H1 (cell line): Measurements from ENCODE around the gene SYNDIG1. TPM values are rescaled to one million over a fixed set of nuclear protein-coding genes. Genes with fewer than 3 reads are reported as not detected.

Source experiments
- CTCF ChIA-PET: fragments of 300-600 bp; sonication (Branson Sonifier 250); formaldehyde crosslinking; loops from one replicate; lab custom pipeline; 2021; ENCODE audit not compliant: partially characterized antibody; lab: Charles Lee
- POLR2A ChIA-PET: fragments of 300-600 bp; sonication (Branson Sonifier 250); formaldehyde crosslinking; loops from one replicate; lab custom pipeline; 2021; ENCODE audit warnings: inconsistent platforms; ENCODE audit not compliant: partially characterized antibody; lab: Charles Lee
- DNase-seq, 2 experiments: peaks; one replicate each; pipeline versions ENCODE4 v3.0.0 to v3.0.0-alpha.2; 2010 to 2022; ENCODE audit warnings: low spot score in 2 of 2, low read depth in 1 of 2, mixed read lengths in 1 of 2
- FAIRE-seq: peaks from 2 replicates; lab custom pipeline; 2011; peaks lifted over from hg19 to GRCh38; lab: Jason Lieb, UNC
- H2AFZ ChIP-seq: 2 replicates; pipeline ENCODE4 v1.8.1; 2012; ENCODE audit warnings: low read length, inconsistent platforms
- H2AK5ac ChIP-seq: 2 replicates; pipeline ENCODE4 v1.6.1; 2013; ENCODE audit warnings: low read depth, low read length
- H2BK120ac ChIP-seq: replicated peaks from 2 replicates; pipeline ENCODE3; 2013; ENCODE audit warnings: low read depth, low read length, inconsistent platforms
- H2BK12ac ChIP-seq: 2 replicates; pipeline ENCODE4 v1.6.1; 2013; ENCODE audit warnings: low read depth, low read length
- H2BK15ac ChIP-seq: 2 replicates; pipeline ENCODE4 v1.6.1; 2013; ENCODE audit warnings: low read length
- H2BK20ac ChIP-seq: 2 replicates; pipeline ENCODE4 v1.6.1; 2013; ENCODE audit warnings: low read length
- H2BK5ac ChIP-seq: 2 replicates; pipeline ENCODE4 v1.6.1; 2013; ENCODE audit warnings: low read depth, low read length
- H3K14ac ChIP-seq: 2 replicates; pipeline ENCODE4 v1.6.1; 2013; ENCODE audit warnings: inconsistent platforms; ENCODE audit not compliant: insufficient read length
- H3K18ac ChIP-seq: 2 replicates; pipeline ENCODE4 v1.6.1; 2013; ENCODE audit warnings: low read length; ENCODE audit errors: extremely low read depth
- H3K23ac ChIP-seq: 2 replicates; pipeline ENCODE4 v1.6.1; 2013; ENCODE audit warnings: inconsistent platforms; ENCODE audit not compliant: insufficient read length
- H3K23me2 ChIP-seq: 2 replicates; pipeline ENCODE4 v1.6.1; 2013; ENCODE audit warnings: low read depth, low read length
- H3K27ac ChIP-seq: 2 replicates; pipeline ENCODE4 v1.6.1; 2011; ENCODE audit warnings: low read depth, low read length, inconsistent platforms
- H3K27me3 ChIP-seq, 4 experiments: replicated peaks in 1 of 4; 1 replicate in 1 of 4; 2 replicates in 3 of 4; pipeline versions ENCODE4 v1.6.1 to v1.8.1; 2011 to 2013; ENCODE audit warnings: low read length in 3 of 4, mild to moderate bottlenecking in 3 of 4, inconsistent platforms in 2 of 4, mixed read lengths in 2 of 4, moderate library complexity in 1 of 4; ENCODE audit not compliant: control insufficient read depth in 3 of 4, insufficient read depth in 3 of 4; ENCODE audit errors: extremely low read depth in 1 of 4
- H3K36me3 ChIP-seq, 4 experiments: 2 replicates each; pipeline versions ENCODE4 v1.6.1 to v1.8.1; 2011 to 2013; ENCODE audit warnings: mild to moderate bottlenecking in 4 of 4, low read length in 3 of 4, moderate library complexity in 2 of 4, control low read depth in 1 of 4, inconsistent platforms in 1 of 4; ENCODE audit not compliant: insufficient read depth in 4 of 4, control insufficient read depth in 2 of 4
- H3K4ac ChIP-seq: replicated peaks from 2 replicates; pipeline ENCODE3; 2013; ENCODE audit warnings: low read length, low read depth, mixed read lengths, inconsistent platforms; ENCODE audit not compliant: insufficient read length
- H3K4me1 ChIP-seq, 4 experiments: replicated peaks in 1 of 4; 1 replicate in 1 of 4; 2 replicates in 3 of 4; pipeline versions ENCODE4 v1.6.1 to v1.8.1; 2011 to 2013; ENCODE audit warnings: low read length in 3 of 4, inconsistent platforms in 2 of 4, mixed read lengths in 1 of 4; ENCODE audit not compliant: insufficient read depth in 4 of 4, control insufficient read depth in 3 of 4
- H3K4me2 ChIP-seq, 2 experiments: 2 replicates each; pipeline versions ENCODE4 v1.6.1 to v1.8.1; 2011 to 2013; ENCODE audit warnings: low read depth in 2 of 2, low read length in 2 of 2, control low read depth in 1 of 2, inconsistent platforms in 1 of 2, mild to moderate bottlenecking in 1 of 2; ENCODE audit not compliant: insufficient read depth in 1 of 2
- H3K4me3 ChIP-seq, 4 experiments: fragments of 200-600, 300-600 bp in 1 of 4; sonication (generic), shearing (Covaris generic), sonication (Bioruptor Twin) in 1 of 4; 2 replicates each; pipeline versions ENCODE4 v1.5.1 to v1.8.1; 2011 to 2016; ENCODE audit warnings: low read length in 4 of 4, low read depth in 3 of 4, control low read depth in 2 of 4, inconsistent platforms in 2 of 4, mild to moderate bottlenecking in 2 of 4, mixed read lengths in 1 of 4, moderate library complexity in 1 of 4; ENCODE audit not compliant: insufficient read depth in 2 of 4; ENCODE audit errors: extremely low read depth in 1 of 4
- H3K56ac ChIP-seq: replicated peaks from 2 replicates; pipeline ENCODE3; 2013; ENCODE audit warnings: low read depth, mild to moderate bottlenecking, mixed read lengths, low read length, inconsistent platforms; ENCODE audit not compliant: insufficient read length
- H3K79me1 ChIP-seq: 2 replicates; pipeline ENCODE4 v1.6.1; 2013; ENCODE audit warnings: low read depth, low read length, control low read depth
- H3K79me2 ChIP-seq, 2 experiments: 2 replicates each; pipeline versions ENCODE4 v1.6.1 to v1.8.1; 2012 to 2013; ENCODE audit warnings: low read length in 2 of 2, mild to moderate bottlenecking in 2 of 2, inconsistent platforms in 1 of 2; ENCODE audit not compliant: insufficient read depth in 2 of 2, control insufficient read depth in 1 of 2
- H3K9ac ChIP-seq, 4 experiments: replicated peaks in 1 of 4; 1 replicate in 1 of 4; 2 replicates in 3 of 4; pipeline versions ENCODE4 v1.6.1 to v1.8.1; 2011 to 2013; ENCODE audit warnings: low read depth in 3 of 4, low read length in 3 of 4, control low read depth in 2 of 4, mild to moderate bottlenecking in 2 of 4, moderate library complexity in 2 of 4, inconsistent platforms in 1 of 4; ENCODE audit errors: extremely low read depth in 1 of 4
- H3K9me3 ChIP-seq, 2 experiments: 2 replicates each; pipeline versions ENCODE4 v1.6.1 to v1.8.1; 2012 to 2013; ENCODE audit warnings: mild to moderate bottlenecking in 2 of 2, moderate library complexity in 2 of 2, control low read depth in 1 of 2, inconsistent platforms in 1 of 2, low read depth in 1 of 2, low read length in 1 of 2, mixed read lengths in 1 of 2; ENCODE audit not compliant: insufficient read depth in 2 of 2
- H4K20me1 ChIP-seq, 2 experiments: replicated peaks in 1 of 2; 2 replicates each; pipeline versions ENCODE3 to v1.8.1; 2011 to 2013; ENCODE audit warnings: inconsistent platforms in 2 of 2, low read length in 2 of 2, mild to moderate bottlenecking in 1 of 2; ENCODE audit not compliant: insufficient read depth in 2 of 2, control insufficient read depth in 1 of 2
- H4K5ac ChIP-seq: 2 replicates; pipeline ENCODE4 v1.6.1; 2013; ENCODE audit warnings: low read length, low read depth, mixed read lengths, inconsistent platforms; ENCODE audit not compliant: insufficient read length
- H4K8ac ChIP-seq: 2 replicates; pipeline ENCODE4 v1.8.0; 2013; ENCODE audit warnings: mild to moderate bottlenecking, moderate library complexity, low read length, inconsistent platforms; ENCODE audit not compliant: insufficient read depth; ENCODE audit errors: extremely low read depth
- H4K91ac ChIP-seq: replicated peaks from 2 replicates; pipeline ENCODE3; 2013; ENCODE audit warnings: low read length, mixed read lengths, inconsistent platforms; ENCODE audit not compliant: insufficient read length
- EGR1 ChIP-seq: IDR thresholded peaks from 2 replicates; pipeline ENCODE4 v1.6.1; 2011; ENCODE audit warnings: low read depth, low read length, borderline replicate concordance
- KDM4A ChIP-seq: IDR thresholded peaks from one replicate; pipeline ENCODE4 v1.7.1; 2012; ENCODE audit warnings: low read depth, mild to moderate bottlenecking, moderate library complexity, low read length, inconsistent platforms; ENCODE audit not compliant: severe bottlenecking
- NANOG ChIP-seq: IDR thresholded peaks from 2 replicates; pipeline ENCODE4 v1.6.1; 2011; ENCODE audit warnings: low read length, low read depth, mild to moderate bottlenecking, inconsistent platforms; ENCODE audit not compliant: insufficient read depth, poor library complexity, severe bottlenecking
- POU5F1 ChIP-seq: IDR thresholded peaks from 2 replicates; pipeline ENCODE4 v1.6.1; 2011; ENCODE audit warnings: low read depth, mild to moderate bottlenecking, low read length, moderate library complexity
- RAD21 ChIP-seq, 2 experiments: IDR thresholded peaks in 1 of 2; conservative IDR thresholded peaks in 1 of 2; 2 replicates each; pipeline ENCODE4 v1.6.1; 2011; ENCODE audit warnings: low read depth in 2 of 2, low read length in 2 of 2, improper control_type of control experiment in 1 of 2, inconsistent platforms in 1 of 2, mild to moderate bottlenecking in 1 of 2, moderate library complexity in 1 of 2
- RNF2 ChIP-seq: fragments of 200-900, 300-1000 bp; sonication (generic); IDR thresholded peaks from 2 replicates; pipeline ENCODE4 v1.7.1; 2016; ENCODE audit warnings: borderline replicate concordance, low read depth, mild to moderate bottlenecking, antibody characterized with exemption, low read length; ENCODE audit not compliant: poor library complexity, severe bottlenecking; ENCODE audit errors: missing control alignments
- RXRA ChIP-seq: IDR thresholded peaks from 2 replicates; pipeline ENCODE4 v1.6.1; 2011; ENCODE audit warnings: low read depth, mild to moderate bottlenecking, low read length, moderate library complexity; ENCODE audit not compliant: insufficient read depth
- SP2 ChIP-seq: IDR thresholded peaks from 2 replicates; pipeline ENCODE4 v1.6.1; 2012; ENCODE audit warnings: mild to moderate bottlenecking, low read length, inconsistent platforms
- SP4 ChIP-seq: IDR thresholded peaks from 2 replicates; pipeline ENCODE4 v1.6.1; 2012; ENCODE audit warnings: low read length, inconsistent platforms
- TBP ChIP-seq: IDR thresholded peaks from 2 replicates; pipeline ENCODE4 v1.6.1; 2011; ENCODE audit warnings: low read depth, low read length, improper control_type of control experiment
- USF2 ChIP-seq: IDR thresholded peaks from 2 replicates; pipeline ENCODE4 v1.6.1; 2011; ENCODE audit warnings: low read length, improper control_type of control experiment
- WGBS, 2 experiments: shearing (Covaris generic) in 1 of 2; methylation state at CpG; one replicate each; pipeline versions ENCODE4 v1.1.6 to v1.1.7; 2013 to 2015; ENCODE audit warnings: low lambda C conversion rate in 2 of 2, mixed read lengths in 2 of 2, inconsistent platforms in 1 of 2, low coverage in 1 of 2, missing lambda C conversion rate in 1 of 2; ENCODE audit not compliant: insufficient replicate concordance in 2 of 2, insufficient coverage in 1 of 2, insufficient read length in 1 of 2; ENCODE audit errors: extremely low coverage in 1 of 2, missing lambda C conversion rate in 1 of 2; 5-methylcytosine and 5-hydroxymethylcytosine counted together
- polyA plus RNA-seq, 7 experiments: library from polyadenylated mRNA; depleted of rRNA in 3 of 7; stranded (reverse) in 5 of 7; unstranded in 2 of 7; fragments of >200 nt in 5 of 7; fragments of 200-250 nt in 2 of 7; gene quantifications; 1 replicate in 5 of 7; 2 replicates in 1 of 7; 4 replicates in 1 of 7; pipeline versions ENCODE4 v1.2.1 to v1.2.3, GENCODE V29; 2011 to 2013; ENCODE audit warnings: missing spikeins in 2 of 7, mixed read lengths in 2 of 7
- total RNA-seq: library from RNA; stranded (reverse); fragmentation: NEBNext Ultra II Directional; extraction: Animal tissue kit (Norgen Biotek cat#: 25700); gene quantifications from 2 replicates; pipeline ENCODE4 v1.2.1, GENCODE V29; 2021

Gene SYNDIG1
- total and polyA plus RNA-seq, 2 of the 8 experiments (the other 6 are each of a cell fraction or from before 2014, with no cell fraction given) = 6.5 to 7.8 TPM

GRCh38 chr20:24589381-24589780, 120.0 kb downstream of the SYNDIG1 start:
- ChIA-PET CTCF (interaction anchor here (1.3 to 2.1 kb wide), 2 partner anchors 10 to 20 kb away, joined by 3 to 7 read pairs; no protein-coding TSS in a partner anchor), POLR2A (no interaction called here)
- Histone ChIP-seq H2AK5ac (no peak overlapping the region), H3K27ac (no peak overlapping the region), H3K4me2 (no peak overlapping the region), H3K23me2 (no peaks in the 10 kb centered on the region; the same call in 1 of the 2 replicates), H4K20me1 (peaks cover 0 to 4% of the 10 kb centered on the region in 2 experiments), H3K36me3 (no peaks in the 10 kb centered on the region), H3K79me1 (no peaks in the 10 kb centered on the region), H2BK120ac (no peak overlapping the region), H2AFZ (no peak overlapping the region), H3K23ac (no peak overlapping the region), H3K4me3 (no peak overlapping the region), H3K9me3 (no peaks in the 10 kb centered on the region), H2BK15ac (no peak overlapping the region), H3K4me1 (peaks cover 0 to 3% (median 0%) of the 10 kb centered on the region in 4 experiments; a peak in 3 of 7 replicates), H2BK20ac (no peak overlapping the region), H2BK5ac (no peak overlapping the region), H3K27me3 (no peaks in the 10 kb centered on the region), H3K18ac (no peak overlapping the region), H3K9ac (no peak overlapping the region), H3K79me2 (no peaks in the 10 kb centered on the region), H3K14ac (no peak overlapping the region), H4K91ac (no peak overlapping the region), H4K5ac (no peak overlapping the region), H2BK12ac (no peak overlapping the region), H3K56ac (no peak overlapping the region), H3K4ac (no peak overlapping the region), H4K8ac (no peak overlapping the region)
- DNase-seq (peak in 1 of 2 experiments; percentile 32), FAIRE-seq (no peak)
- WGBS, 2 experiments = 82% methylated on average over 4 of the region's 4 CpGs; no CpG with 5 or more reads in 1 of the 2 experiments
- TF ChIP-seq USF2 = no peak
- no peak for TF ChIP-seq SP4
- no peak for TF ChIP-seq TBP
- no peak for TF ChIP-seq RAD21 (IDR thresholded peaks at IDR 0.05 in 1 of 2, conservative IDR thresholded peaks at IDR 0.05 in 1 of 2; ENCODE audit: low read depth in 2 of 2, low read length in 2 of 2)
- no peak for TF ChIP-seq NANOG
- TF ChIP-seq KDM4A = no peak
- TF ChIP-seq RNF2 = no peak
- TF ChIP-seq POU5F1 = no peak
- TF ChIP-seq RXRA = no peak
- no peak for TF ChIP-seq EGR1
- TF ChIP-seq SP2 = no peak
